GM19025 (cell line): Measurements from ENCODE around the gene MAGOH.
A peak's percentile ranks its signal among the peaks of the same experiment; 100 is the strongest.
"Not testable (repeated sequence)": the region's sequence is repeated elsewhere in the genome, so short reads cannot be mapped to it uniquely, and the experiment has no call there.

Experiments
- ATAC-seq: cut with Tn5 transposase; IDR thresholded peaks from one replicate; pipeline ENCODE4 v1.9.1; 2021; ENCODE audit warnings: mild to moderate bottlenecking, low read depth, moderate library complexity; ENCODE audit not compliant: unreplicated experiment

MAGOH gene

GRCh38 chr1:53238197-53239155, at the start of gene MAGOH:
TSS of gene MAGOH (minus strand) at chr1:53238518. CDS start at chr1:53238448, 70 bp downstream.
- peak; percentile 96 for ATAC-seq

GRCh38 chr1:53286955-53287354, 48.6 kb upstream of the MAGOH start:
- ATAC-seq: no peak

- peak; percentile 53 for ATAC-seq
These were observed 47.8 kb upstream of the MAGOH start for GRCh38 chr1:53285969-53286760.

GRCh38 chr1:53285546-53285945, 47.2 kb upstream of the MAGOH start:
- ATAC-seq: no peak

- ATAC-seq: no peak
These were observed 46.1 kb upstream of the MAGOH start for GRCh38 chr1:53284224-53285020.

- not testable (repeated sequence) for ATAC-seq
These were observed 44.8 kb upstream of the MAGOH start for GRCh38 chr1:53283156-53283555.

GRCh38 chr1:53281133-53281532, 42.8 kb upstream of the MAGOH start:
- ATAC-seq: no peak

GRCh38 chr1:53280496-53280895, 42.2 kb upstream of the MAGOH start:
- no peak for ATAC-seq

- ATAC-seq: no peak
These were observed 41.2 kb upstream of the MAGOH start for GRCh38 chr1:53279296-53280200.

GRCh38 chr1:53278298-53278725, 40.0 kb upstream of the MAGOH start:
- no peak for ATAC-seq

- ATAC-seq: no peak
These were observed 39.0 kb upstream of the MAGOH start for GRCh38 chr1:53277326-53277725.

- ATAC-seq: no peak
These were observed 38.6 kb upstream of the MAGOH start for GRCh38 chr1:53276902-53277281.

- no peak for ATAC-seq
These were observed 38.0 kb upstream of the MAGOH start for GRCh38 chr1:53276153-53276901.

- ATAC-seq: no peak
These were observed 37.2 kb upstream of the MAGOH start for GRCh38 chr1:53275566-53275965.

- no peak for ATAC-seq
These were observed 36.3 kb upstream of the MAGOH start for GRCh38 chr1:53274541-53275185.

GRCh38 chr1:53274026-53274425, 35.7 kb upstream of the MAGOH start:
- ATAC-seq: no peak

- ATAC-seq: no peak
These were observed 35.2 kb upstream of the MAGOH start for GRCh38 chr1:53273526-53273925.

- ATAC-seq: no peak
These were observed 34.0 kb upstream of the MAGOH start for GRCh38 chr1:53272349-53272748.
